H1 (cell line): Measurements from ENCODE around the gene KRTAP21-3. TPM values are rescaled to one million over a fixed set of nuclear protein-coding genes. Genes with fewer than 3 reads are reported as not detected.

Experiments
- CTCF ChIA-PET: fragments of 300-600 bp; sonication (Branson Sonifier 250); formaldehyde crosslinking; loops from one replicate; lab custom pipeline; 2021; ENCODE audit not compliant: partially characterized antibody; lab: Charles Lee
- POLR2A ChIA-PET: fragments of 300-600 bp; sonication (Branson Sonifier 250); formaldehyde crosslinking; loops from one replicate; lab custom pipeline; 2021; ENCODE audit warnings: inconsistent platforms; ENCODE audit not compliant: partially characterized antibody; lab: Charles Lee
- DNase-seq, 2 experiments: peaks; one replicate each; pipeline versions ENCODE4 v3.0.0 to v3.0.0-alpha.2; 2010 to 2022; ENCODE audit warnings: low spot score in 2 of 2, low read depth in 1 of 2, mixed read lengths in 1 of 2
- FAIRE-seq: peaks from 2 replicates; lab custom pipeline; 2011; peaks lifted over from hg19 to GRCh38; lab: Jason Lieb, UNC
- H2AFZ ChIP-seq: 2 replicates; pipeline ENCODE4 v1.8.1; 2012; ENCODE audit warnings: low read length, inconsistent platforms
- H2AK5ac ChIP-seq: 2 replicates; pipeline ENCODE4 v1.6.1; 2013; ENCODE audit warnings: low read depth, low read length
- H2BK120ac ChIP-seq: replicated peaks from 2 replicates; pipeline ENCODE3; 2013; ENCODE audit warnings: low read depth, low read length, inconsistent platforms
- H2BK12ac ChIP-seq: 2 replicates; pipeline ENCODE4 v1.6.1; 2013; ENCODE audit warnings: low read depth, low read length
- H2BK15ac ChIP-seq: 2 replicates; pipeline ENCODE4 v1.6.1; 2013; ENCODE audit warnings: low read length
- H2BK20ac ChIP-seq: 2 replicates; pipeline ENCODE4 v1.6.1; 2013; ENCODE audit warnings: low read length
- H2BK5ac ChIP-seq: 2 replicates; pipeline ENCODE4 v1.6.1; 2013; ENCODE audit warnings: low read depth, low read length
- H3K14ac ChIP-seq: 2 replicates; pipeline ENCODE4 v1.6.1; 2013; ENCODE audit warnings: inconsistent platforms; ENCODE audit not compliant: insufficient read length
- H3K18ac ChIP-seq: 2 replicates; pipeline ENCODE4 v1.6.1; 2013; ENCODE audit warnings: low read length; ENCODE audit errors: extremely low read depth
- H3K23ac ChIP-seq: 2 replicates; pipeline ENCODE4 v1.6.1; 2013; ENCODE audit warnings: inconsistent platforms; ENCODE audit not compliant: insufficient read length
- H3K23me2 ChIP-seq: 2 replicates; pipeline ENCODE4 v1.6.1; 2013; ENCODE audit warnings: low read depth, low read length
- H3K27ac ChIP-seq: 2 replicates; pipeline ENCODE4 v1.6.1; 2011; ENCODE audit warnings: low read depth, low read length, inconsistent platforms
- H3K27me3 ChIP-seq, 4 experiments: replicated peaks in 1 of 4; 1 replicate in 1 of 4; 2 replicates in 3 of 4; pipeline versions ENCODE4 v1.6.1 to v1.8.1; 2011 to 2013; ENCODE audit warnings: low read length in 3 of 4, mild to moderate bottlenecking in 3 of 4, inconsistent platforms in 2 of 4, mixed read lengths in 2 of 4, moderate library complexity in 1 of 4; ENCODE audit not compliant: control insufficient read depth in 3 of 4, insufficient read depth in 3 of 4; ENCODE audit errors: extremely low read depth in 1 of 4
- H3K36me3 ChIP-seq, 4 experiments: 2 replicates each; pipeline versions ENCODE4 v1.6.1 to v1.8.1; 2011 to 2013; ENCODE audit warnings: mild to moderate bottlenecking in 4 of 4, low read length in 3 of 4, moderate library complexity in 2 of 4, control low read depth in 1 of 4, inconsistent platforms in 1 of 4; ENCODE audit not compliant: insufficient read depth in 4 of 4, control insufficient read depth in 2 of 4
- H3K4ac ChIP-seq: replicated peaks from 2 replicates; pipeline ENCODE3; 2013; ENCODE audit warnings: low read length, low read depth, mixed read lengths, inconsistent platforms; ENCODE audit not compliant: insufficient read length
- H3K4me1 ChIP-seq, 4 experiments: replicated peaks in 1 of 4; 1 replicate in 1 of 4; 2 replicates in 3 of 4; pipeline versions ENCODE4 v1.6.1 to v1.8.1; 2011 to 2013; ENCODE audit warnings: low read length in 3 of 4, inconsistent platforms in 2 of 4, mixed read lengths in 1 of 4; ENCODE audit not compliant: insufficient read depth in 4 of 4, control insufficient read depth in 3 of 4
- H3K4me2 ChIP-seq, 2 experiments: 2 replicates each; pipeline versions ENCODE4 v1.6.1 to v1.8.1; 2011 to 2013; ENCODE audit warnings: low read depth in 2 of 2, low read length in 2 of 2, control low read depth in 1 of 2, inconsistent platforms in 1 of 2, mild to moderate bottlenecking in 1 of 2; ENCODE audit not compliant: insufficient read depth in 1 of 2
- H3K4me3 ChIP-seq, 4 experiments: fragments of 200-600, 300-600 bp in 1 of 4; sonication (generic), shearing (Covaris generic), sonication (Bioruptor Twin) in 1 of 4; 2 replicates each; pipeline versions ENCODE4 v1.5.1 to v1.8.1; 2011 to 2016; ENCODE audit warnings: low read length in 4 of 4, low read depth in 3 of 4, control low read depth in 2 of 4, inconsistent platforms in 2 of 4, mild to moderate bottlenecking in 2 of 4, mixed read lengths in 1 of 4, moderate library complexity in 1 of 4; ENCODE audit not compliant: insufficient read depth in 2 of 4; ENCODE audit errors: extremely low read depth in 1 of 4
- H3K56ac ChIP-seq: replicated peaks from 2 replicates; pipeline ENCODE3; 2013; ENCODE audit warnings: low read depth, mild to moderate bottlenecking, mixed read lengths, low read length, inconsistent platforms; ENCODE audit not compliant: insufficient read length
- H3K79me1 ChIP-seq: 2 replicates; pipeline ENCODE4 v1.6.1; 2013; ENCODE audit warnings: low read depth, low read length, control low read depth
- H3K79me2 ChIP-seq, 2 experiments: 2 replicates each; pipeline versions ENCODE4 v1.6.1 to v1.8.1; 2012 to 2013; ENCODE audit warnings: low read length in 2 of 2, mild to moderate bottlenecking in 2 of 2, inconsistent platforms in 1 of 2; ENCODE audit not compliant: insufficient read depth in 2 of 2, control insufficient read depth in 1 of 2
- H3K9ac ChIP-seq, 4 experiments: replicated peaks in 1 of 4; 1 replicate in 1 of 4; 2 replicates in 3 of 4; pipeline versions ENCODE4 v1.6.1 to v1.8.1; 2011 to 2013; ENCODE audit warnings: low read depth in 3 of 4, low read length in 3 of 4, control low read depth in 2 of 4, mild to moderate bottlenecking in 2 of 4, moderate library complexity in 2 of 4, inconsistent platforms in 1 of 4; ENCODE audit errors: extremely low read depth in 1 of 4
- H3K9me3 ChIP-seq, 2 experiments: 2 replicates each; pipeline versions ENCODE4 v1.6.1 to v1.8.1; 2012 to 2013; ENCODE audit warnings: mild to moderate bottlenecking in 2 of 2, moderate library complexity in 2 of 2, control low read depth in 1 of 2, inconsistent platforms in 1 of 2, low read depth in 1 of 2, low read length in 1 of 2, mixed read lengths in 1 of 2; ENCODE audit not compliant: insufficient read depth in 2 of 2
- H4K20me1 ChIP-seq, 2 experiments: replicated peaks in 1 of 2; 2 replicates each; pipeline versions ENCODE3 to v1.8.1; 2011 to 2013; ENCODE audit warnings: inconsistent platforms in 2 of 2, low read length in 2 of 2, mild to moderate bottlenecking in 1 of 2; ENCODE audit not compliant: insufficient read depth in 2 of 2, control insufficient read depth in 1 of 2
- H4K5ac ChIP-seq: 2 replicates; pipeline ENCODE4 v1.6.1; 2013; ENCODE audit warnings: low read length, low read depth, mixed read lengths, inconsistent platforms; ENCODE audit not compliant: insufficient read length
- H4K8ac ChIP-seq: 2 replicates; pipeline ENCODE4 v1.8.0; 2013; ENCODE audit warnings: mild to moderate bottlenecking, moderate library complexity, low read length, inconsistent platforms; ENCODE audit not compliant: insufficient read depth; ENCODE audit errors: extremely low read depth
- H4K91ac ChIP-seq: replicated peaks from 2 replicates; pipeline ENCODE3; 2013; ENCODE audit warnings: low read length, mixed read lengths, inconsistent platforms; ENCODE audit not compliant: insufficient read length
- BACH1 ChIP-seq: IDR thresholded peaks from 2 replicates; pipeline ENCODE4 v1.6.1; 2012; ENCODE audit warnings: low read length, improper control_type of control experiment
- CBX5 ChIP-seq: fragments of 300-800, 300-1000 bp; sonication (generic); IDR thresholded peaks from 2 replicates; pipeline ENCODE4 v1.7.1; 2016; ENCODE audit warnings: antibody characterized with exemption, low read length, low read depth
- CREB1 ChIP-seq: IDR thresholded peaks from 2 replicates; pipeline ENCODE4 v1.6.1; 2012; ENCODE audit warnings: inconsistent platforms
- E2F6 ChIP-seq: IDR thresholded peaks from 2 replicates; pipeline ENCODE4 v1.6.1; 2012; ENCODE audit warnings: inconsistent platforms
- FOSL1 ChIP-seq: IDR thresholded peaks from 2 replicates; pipeline ENCODE4 v1.6.1; 2011; ENCODE audit warnings: mild to moderate bottlenecking, low read depth, low read length, moderate library complexity; ENCODE audit not compliant: insufficient read depth
- KDM1A ChIP-seq: fragments of 200-600, 300-600 bp; sonication (generic); IDR thresholded peaks from 2 replicates; pipeline ENCODE4 v1.7.1; 2016; ENCODE audit warnings: mild to moderate bottlenecking, low read length, borderline replicate concordance
- KDM4A ChIP-seq: IDR thresholded peaks from one replicate; pipeline ENCODE4 v1.7.1; 2012; ENCODE audit warnings: low read depth, mild to moderate bottlenecking, moderate library complexity, low read length, inconsistent platforms; ENCODE audit not compliant: severe bottlenecking
- MAX ChIP-seq: IDR thresholded peaks from 2 replicates; pipeline ENCODE4 v1.6.1; 2012; ENCODE audit warnings: inconsistent platforms
- RBBP5 ChIP-seq: IDR thresholded peaks from 2 replicates; pipeline ENCODE4 v1.7.1; 2012; ENCODE audit warnings: low read depth, mild to moderate bottlenecking, inconsistent platforms, low read length, moderate library complexity, borderline replicate concordance
- RFX5 ChIP-seq: IDR thresholded peaks from 2 replicates; pipeline ENCODE4 v1.6.1; 2011; ENCODE audit warnings: low read depth, low read length, improper control_type of control experiment, borderline replicate concordance
- TAF7 ChIP-seq: optimal IDR thresholded peaks from 2 replicates; pipeline ENCODE3; 2011; ENCODE audit warnings: low read depth, mild to moderate bottlenecking, inconsistent platforms, low read length, moderate library complexity, borderline replicate concordance
- TBP ChIP-seq: IDR thresholded peaks from 2 replicates; pipeline ENCODE4 v1.6.1; 2011; ENCODE audit warnings: low read depth, low read length, improper control_type of control experiment
- USF2 ChIP-seq: IDR thresholded peaks from 2 replicates; pipeline ENCODE4 v1.6.1; 2011; ENCODE audit warnings: low read length, improper control_type of control experiment
- YY1 ChIP-seq: IDR thresholded peaks from 2 replicates; pipeline ENCODE4 v1.6.1; 2011; ENCODE audit warnings: low read depth, mild to moderate bottlenecking, low read length
- polyA plus RNA-seq, 7 experiments: library from polyadenylated mRNA; depleted of rRNA in 3 of 7; stranded (reverse) in 5 of 7; unstranded in 2 of 7; fragments of >200 nt in 5 of 7; fragments of 200-250 nt in 2 of 7; gene quantifications; 1 replicate in 5 of 7; 2 replicates in 1 of 7; 4 replicates in 1 of 7; pipeline versions ENCODE4 v1.2.1 to v1.2.3, GENCODE V29; 2011 to 2013; ENCODE audit warnings: missing spikeins in 2 of 7, mixed read lengths in 2 of 7
- total RNA-seq: library from RNA; stranded (reverse); fragmentation: NEBNext Ultra II Directional; extraction: Animal tissue kit (Norgen Biotek cat#: 25700); gene quantifications from 2 replicates; pipeline ENCODE4 v1.2.1, GENCODE V29; 2021

Gene KRTAP21-3
- total and polyA plus RNA-seq, 2 of the 8 experiments (the other 6 are each of a cell fraction or from before 2014, with no cell fraction given): not detected

GRCh38 chr21:30676737-30677136 lies 41.8 kb downstream of the KRTAP21-3 start:
- H3K79me2 ChIP-seq: no peaks in the 10 kb centered on the region
- no peak overlapping the region for H4K5ac ChIP-seq
- no peak overlapping the region for H3K4me2 ChIP-seq
- H3K14ac ChIP-seq: no peak overlapping the region
- no peak overlapping the region for H3K9ac ChIP-seq
- no peak overlapping the region for H2BK120ac ChIP-seq
- H3K56ac ChIP-seq: no peak overlapping the region
- H3K18ac ChIP-seq: no peak overlapping the region
- no peak overlapping the region for H3K4me3 ChIP-seq
- DNase-seq (no peak), FAIRE-seq (no peak)
- POLR2A ChIA-PET: no interaction called here
- no peak overlapping the region for H3K27ac ChIP-seq
- H3K4ac ChIP-seq: no peak overlapping the region
- H3K4me1 ChIP-seq: no peaks in the 10 kb centered on the region
- H4K20me1 ChIP-seq: no peaks in the 10 kb centered on the region
- no peaks in the 10 kb centered on the region for H3K79me1 ChIP-seq
- no peak overlapping the region for H3K23ac ChIP-seq
- no peaks in the 10 kb centered on the region for H3K36me3 ChIP-seq
- H2AK5ac ChIP-seq: no peak overlapping the region
- no peak overlapping the region for H2BK15ac ChIP-seq
- CTCF ChIA-PET: no interaction called here
- no peak overlapping the region for H2AFZ ChIP-seq
- H3K9me3 ChIP-seq: no peaks in the 10 kb centered on the region
- no peak overlapping the region for H2BK12ac ChIP-seq
- no peaks in the 10 kb centered on the region for H3K27me3 ChIP-seq
- no peak overlapping the region for H4K91ac ChIP-seq
- H2BK20ac ChIP-seq: no peak overlapping the region
- H4K8ac ChIP-seq: no peak overlapping the region
- no peak overlapping the region for H2BK5ac ChIP-seq
- H3K23me2 ChIP-seq: no peaks in the 10 kb centered on the region
- TF ChIP-seq TAF7: no peak
- no peak for TF ChIP-seq CREB1
- TF ChIP-seq TBP: no peak
- TF ChIP-seq RFX5: no peak
- no peak for TF ChIP-seq RBBP5
- TF ChIP-seq BACH1: no peak
- no peak for TF ChIP-seq KDM1A
- TF ChIP-seq MAX: no peak
- TF ChIP-seq USF2: no peak
- no peak for TF ChIP-seq FOSL1
- no peak for TF ChIP-seq KDM4A
- no peak for TF ChIP-seq E2F6
- TF ChIP-seq CBX5: no peak
- TF ChIP-seq YY1: no peak
